GM12878 (cell line): ENCODE measurements around the gene ABCA2. TPM values are rescaled to one million over a fixed set of nuclear protein-coding genes. Genes with fewer than 3 reads are reported as not detected.
"Not testable (repeated sequence)": the region's sequence is repeated elsewhere in the genome, so short reads cannot be mapped to it uniquely, and the experiment has no call there.

ENCODE experiments used
- ATAC-seq: fragments of 200-7000 bp; cut with Tn5 transposase; 3 replicates; pipeline ENCODE4 v1.9.1; 2020; ENCODE audit warnings: mild to moderate bottlenecking, moderate library complexity
- BruUV-seq: library from RNA; stranded (reverse); fragments of 400-500 nt; replicated peaks from 2 replicates; lab custom pipeline; 2021; lab: Mats Ljungman, UMichigan
- CTCF ChIA-PET: fragments of 300-600 bp; sonication (Branson Sonifier 250); formaldehyde crosslinking; extraction: SDS; loops from one replicate; lab custom pipeline; 2021; ENCODE audit warnings: inconsistent platforms; lab: Yijun Ruan, JAX
- POLR2A ChIA-PET: fragments of 350-600 bp; formaldehyde crosslinking; extraction: SDS; loops from one replicate; lab custom pipeline; 2021; ENCODE audit warnings: inconsistent platforms; lab: Charles Lee
- RAD21 ChIA-PET: fragments of 300-600 bp; sonication (Branson Sonifier 250); formaldehyde crosslinking; loops from one replicate; lab custom pipeline; 2023; ENCODE audit warnings: antibody characterized with exemption; ENCODE audit not compliant: unreplicated experiment; lab: Charles Lee
- SMC1A ChIA-PET: fragments of 300-600 bp; sonication (Branson Sonifier 250); formaldehyde crosslinking; loops from one replicate; lab custom pipeline; 2023; ENCODE audit not compliant: unreplicated experiment, uncharacterized antibody; lab: Charles Lee
- DNase-seq: peaks from one replicate; pipeline ENCODE4 v3.0.0-alpha.2; 2011; ENCODE audit warnings: low read depth, low spot score
- FAIRE-seq: peaks from 3 replicates; lab custom pipeline; 2011; peaks lifted over from hg19 to GRCh38; lab: Jason Lieb, UNC
- H2AFZ ChIP-seq: 2 replicates; pipeline ENCODE4 v1.6.0; 2011; ENCODE audit warnings: low read depth, low read length, control low read depth; ENCODE audit not compliant: control insufficient read depth
- H3K27ac ChIP-seq: 2 replicates; pipeline ENCODE4 v1.5.1; 2011; ENCODE audit warnings: control low read depth; ENCODE audit not compliant: control insufficient read depth, insufficient read depth
- H3K27me3 ChIP-seq, 2 experiments: replicated peaks in 1 of 2; 2 replicates each; pipeline versions ENCODE4 v1.6.0 to v1.6.1; 2011; ENCODE audit warnings: low read length in 1 of 2; ENCODE audit not compliant: control insufficient read depth in 2 of 2, insufficient read depth in 2 of 2
- H3K36me3 ChIP-seq, 2 experiments: 2 replicates each; pipeline ENCODE4 v1.5.1; 2011; ENCODE audit warnings: low read length in 1 of 2; ENCODE audit not compliant: control insufficient read depth in 2 of 2, insufficient read depth in 2 of 2
- H3K4me1 ChIP-seq: 2 replicates; pipeline ENCODE4 v1.6.1; 2011; ENCODE audit warnings: mild to moderate bottlenecking, low read length, moderate library complexity, mixed read lengths; ENCODE audit not compliant: control insufficient read depth, insufficient read depth
- H3K4me2 ChIP-seq: 2 replicates; pipeline ENCODE4 v1.6.0; 2011; ENCODE audit warnings: control low read depth; ENCODE audit not compliant: control insufficient read depth, insufficient read depth
- H3K4me3 ChIP-seq: fragments of 200-600 bp; sonication (generic); 2 replicates; pipeline ENCODE4 v1.5.1; 2016
- H3K79me2 ChIP-seq: 2 replicates; pipeline ENCODE4 v1.6.0; 2011; ENCODE audit warnings: low read length; ENCODE audit not compliant: control insufficient read depth, insufficient read depth
- H3K9ac ChIP-seq: 2 replicates; pipeline ENCODE4 v1.8.0; 2011; ENCODE audit warnings: low read length, control low read depth, mixed read lengths; ENCODE audit not compliant: control insufficient read depth, insufficient read depth
- H3K9me3 ChIP-seq: replicated peaks from 3 replicates; pipeline ENCODE4 v1.5.1; 2011; ENCODE audit warnings: mild to moderate bottlenecking, low read length; ENCODE audit not compliant: control insufficient read depth, insufficient read depth
- H4K20me1 ChIP-seq: 2 replicates; pipeline ENCODE4 v1.6.0; 2011; ENCODE audit not compliant: control insufficient read depth, insufficient read depth
- ATF7 ChIP-seq: fragments of 450-650 bp; IDR thresholded peaks from 2 replicates; pipeline ENCODE4 v1.6.1; 2016; ENCODE audit warnings: low read depth, mild to moderate bottlenecking
- CTCF ChIP-seq, 3 experiments: IDR thresholded peaks in 2 of 3; conservative IDR thresholded peaks in 1 of 3; 2 replicates each; pipeline ENCODE4 v1.5.1; 2011; ENCODE audit warnings: low read depth in 3 of 3, low read length in 3 of 3, mild to moderate bottlenecking in 3 of 3, control low read depth in 2 of 3, moderate library complexity in 2 of 3, inconsistent platforms in 1 of 3, mixed read lengths in 1 of 3; ENCODE audit not compliant: control insufficient read depth in 2 of 3, insufficient read depth in 1 of 3; ENCODE audit errors: extremely low read depth in 1 of 3
- MXI1 ChIP-seq: fragments of 150-350 bp; IDR thresholded peaks from 2 replicates; pipeline ENCODE4 v1.6.1; 2011; ENCODE audit warnings: low read depth, mild to moderate bottlenecking, inconsistent platforms, low read length, improper control_type of control experiment
- RAD21 ChIP-seq: IDR thresholded peaks from 2 replicates; pipeline ENCODE4 v1.6.1; 2011; ENCODE audit warnings: mild to moderate bottlenecking, low read depth, low read length, moderate library complexity; ENCODE audit not compliant: insufficient read depth
- RAD51 ChIP-seq: fragments of 450-650 bp; IDR thresholded peaks from 2 replicates; pipeline ENCODE4 v1.6.1; 2016; ENCODE audit warnings: moderate library complexity, mild to moderate bottlenecking, inconsistent platforms
- RUNX3 ChIP-seq: IDR thresholded peaks from 2 replicates; pipeline ENCODE4 v1.6.1; 2012; ENCODE audit warnings: low read length, inconsistent platforms
- WGBS: methylation state at CpG from one replicate; pipeline ENCODE4 v1.1.6; 2016; ENCODE audit warnings: low lambda C conversion rate; ENCODE audit not compliant: insufficient replicate concordance, insufficient coverage; ENCODE audit errors: missing lambda C conversion rate; 5-methylcytosine and 5-hydroxymethylcytosine counted together
- in situ Hi-C: fragments of 300-500 bp; cut with MboI; formaldehyde crosslinking; loops from 9 replicates; pipeline ENCODE4 v1.14.3; 2018; ENCODE audit warnings: mixed read lengths
- intact Hi-C: fragments of 100-400 bp; cut with micrococcal nuclease; formaldehyde crosslinking; loops from one replicate; pipeline ENCODE4 v1.14.2; 2022; ENCODE audit not compliant: unreplicated experiment
- polyA plus RNA-seq, 11 experiments: library from polyadenylated mRNA; depleted of rRNA in 4 of 11; unstranded in 6 of 11; stranded (reverse) in 5 of 11; fragments of >200 nt; fragmentation: Nextera tagmentation in 4 of 11; fragmentation: Illumina TruSeq in 1 of 11; extraction: Ambion mirVana in 4 of 11; extraction: Trizol in 1 of 11; gene quantifications; 1 replicate in 1 of 11; 2 replicates in 10 of 11; pipeline versions ENCODE4 v1.2.1 to v1.2.3, GENCODE V29; 2011 to 2016; ENCODE audit warnings: inconsistent platforms in 2 of 11, missing spikeins in 2 of 11, low read depth in 1 of 11
- total RNA-seq, 4 experiments: library from RNA; depleted of rRNA in 3 of 4; stranded (reverse); fragments of >200 nt in 3 of 4; fragmentation: Illumina TruSeq in 1 of 4; extraction: Trizol in 1 of 4; gene quantifications; 2 replicates each; pipeline versions ENCODE4 v1.2.1 to v1.2.3, GENCODE V29; 2013 to 2021
- TF ChIP-seq, protein P1 (sequence below): fragments of 450-650 bp; IDR thresholded peaks from 2 replicates; pipeline ENCODE4 v1.6.1; 2017; ENCODE audit warnings: mild to moderate bottlenecking

ABCA2 gene
- total and polyA plus RNA-seq, 10 of the 15 experiments (the other 5 are each of a cell fraction or from before 2014, with no cell fraction given), result 0.13 to 2.6 (median 0.71) TPM; not detected in 2

DNA sequence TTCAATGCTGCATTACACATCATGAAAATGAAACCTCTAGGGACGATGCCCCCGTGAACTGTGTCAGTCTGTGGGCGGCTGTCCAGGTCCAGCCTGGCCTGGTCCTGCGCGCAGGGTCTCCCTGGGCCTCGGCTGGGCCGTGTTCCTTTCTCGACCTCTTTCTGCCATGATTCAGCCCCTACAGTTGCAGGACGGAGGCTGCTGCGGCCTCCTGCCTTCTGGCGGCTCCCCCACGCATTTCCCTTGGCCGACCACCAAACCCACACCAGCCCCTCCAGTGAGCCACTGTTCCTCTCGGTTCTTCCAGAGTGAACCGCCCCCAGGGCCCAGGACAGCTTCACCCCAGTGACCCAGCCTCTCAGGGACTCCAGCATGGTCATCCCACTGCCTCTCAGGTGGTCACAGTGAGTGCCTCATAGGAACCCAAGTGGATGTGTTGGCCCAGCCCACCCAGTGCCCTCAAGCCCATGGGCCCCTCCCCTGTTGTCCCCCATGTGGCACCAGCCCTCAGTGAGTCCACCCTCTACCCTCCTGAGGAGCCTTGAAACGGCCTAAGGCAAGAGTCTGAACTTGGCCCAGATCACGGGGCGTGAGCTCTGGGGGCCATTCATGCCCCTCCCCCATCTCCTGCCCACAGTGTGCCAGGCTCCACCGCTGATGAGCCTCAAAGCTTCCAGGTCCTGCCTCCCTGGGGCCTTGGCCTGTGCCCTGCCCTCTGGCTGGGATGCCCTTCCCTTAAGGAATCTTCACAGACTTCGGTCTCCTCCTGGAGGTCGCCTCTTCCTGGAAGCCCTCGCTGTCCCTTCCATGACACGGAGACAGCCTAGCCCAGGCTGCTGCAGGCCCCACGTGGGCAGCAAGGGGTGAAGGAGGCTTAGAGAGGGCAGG lies 21.7 kb downstream of the ABCA2 start:
- intact Hi-C loops (no loop called here), in situ Hi-C loops (no loop called here)
- H3K27ac ChIP-seq, result no peak overlapping the region
- ChIA-PET SMC1A (no interaction called here), POLR2A (no interaction called here), CTCF (interaction anchor here (1.1 kb wide), 1 partner anchor 29 kb away, joined by 5 read pairs; no protein-coding TSS in a partner anchor), RAD21 (no interaction called here)
- no peak overlapping the region for H3K4me3 ChIP-seq
- H3K9me3 ChIP-seq, result peaks cover 2% of the 10 kb centered on the region; the same call in 2 of the 3 replicates
- H3K79me2 ChIP-seq, result no peaks in the 10 kb centered on the region
- H3K9ac ChIP-seq, result no peak overlapping the region
- 0 out of 4 replicates have a peak, but pooled peaks cover 0 to 4% of the 10 kb centered on the region in 2 experiments for H3K27me3 ChIP-seq
- TF ChIP-seq RUNX3, result peak; percentile 39
- no peak for TF ChIP-seq MXI1
- no peak for TF ChIP-seq RAD51
- H4K20me1 ChIP-seq, result no peaks in the 10 kb centered on the region
- WGBS, result 32% methylated on average over 24 of the region's 24 CpGs
- no peaks in the 10 kb centered on the region for H3K4me1 ChIP-seq
- H3K4me2 ChIP-seq, result no peak overlapping the region
- no peak for FAIRE-seq
- no peak for ATAC-seq
- H3K36me3 ChIP-seq, result no peaks in the 10 kb centered on the region
- no TSS peak for BruUV-seq
- no peak overlapping the region for H2AFZ ChIP-seq
- no peak for DNase-seq

- H3K9me3 ChIP-seq, H3K4me2 ChIP-seq, in situ Hi-C loops, POLR2A ChIA-PET, ATAC-seq, H3K9ac ChIP-seq, SMC1A ChIA-PET, H4K20me1 ChIP-seq, BruUV-seq, H3K4me3 ChIP-seq, RAD21 ChIA-PET, H3K36me3 ChIP-seq, H3K79me2 ChIP-seq, FAIRE-seq, intact Hi-C loops, H3K27ac ChIP-seq, H2AFZ ChIP-seq, DNase-seq, H3K27me3 ChIP-seq: not testable (repeated sequence)
- 24% methylated on average over 17 of the region's 17 CpGs for WGBS
- H3K4me1 ChIP-seq, result peaks cover 12% of the 10 kb centered on the region
- CTCF ChIA-PET, result interaction anchor here (0.8 to 2.0 kb wide), 3 partner anchors 25 to 42 kb away, joined by 3 to 6 read pairs (median 5); no protein-coding TSS in a partner anchor
- TF ChIP-seq CTCF (IDR thresholded peaks at IDR 0.05 in 2 of 3, conservative IDR thresholded peaks at IDR 0.05 in 1 of 3; ENCODE audit: control insufficient read depth in 2 of 3, extremely low read depth in 1 of 3, insufficient read depth in 1 of 3, low read depth in 3 of 3, low read length in 3 of 3) (peak in 1 of 3 experiments; percentile 27; a peak in 1 of 6 replicates), RAD21 (0 out of 2 replicates have a peak, but pooled peaks have one; percentile 5), ATF7 (0 out of 2 replicates have a peak, but pooled peaks have one; percentile 28)
- TF ChIP-seq, protein P1, sequence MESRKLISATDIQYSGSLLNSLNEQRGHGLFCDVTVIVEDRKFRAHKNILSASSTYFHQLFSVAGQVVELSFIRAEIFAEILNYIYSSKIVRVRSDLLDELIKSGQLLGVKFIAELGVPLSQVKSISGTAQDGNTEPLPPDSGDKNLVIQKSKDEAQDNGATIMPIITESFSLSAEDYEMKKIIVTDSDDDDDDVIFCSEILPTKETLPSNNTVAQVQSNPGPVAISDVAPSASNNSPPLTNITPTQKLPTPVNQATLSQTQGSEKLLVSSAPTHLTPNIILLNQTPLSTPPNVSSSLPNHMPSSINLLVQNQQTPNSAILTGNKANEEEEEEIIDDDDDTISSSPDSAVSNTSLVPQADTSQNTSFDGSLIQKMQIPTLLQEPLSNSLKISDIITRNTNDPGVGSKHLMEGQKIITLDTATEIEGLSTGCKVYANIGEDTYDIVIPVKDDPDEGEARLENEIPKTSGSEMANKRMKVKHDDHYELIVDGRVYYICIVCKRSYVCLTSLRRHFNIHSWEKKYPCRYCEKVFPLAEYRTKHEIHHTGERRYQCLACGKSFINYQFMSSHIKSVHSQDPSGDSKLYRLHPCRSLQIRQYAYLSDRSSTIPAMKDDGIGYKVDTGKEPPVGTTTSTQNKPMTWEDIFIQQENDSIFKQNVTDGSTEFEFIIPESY, result 0 out of 2 replicates have a peak, but pooled peaks have one; percentile 54
Measured at GRCh38 chr9:137004285-137004684, 23.8 kb downstream of the ABCA2 start.
